K562 (cell line): Measurements from ENCODE around the gene GALNT5. TPM values are rescaled to one million over a fixed set of nuclear protein-coding genes. Genes with fewer than 3 reads are reported as not detected.

Experiments
- ARHGAP35 ChIP-seq: fragments of 450-650 bp; IDR thresholded peaks from 2 replicates; pipeline ENCODE4 v1.6.1; 2018; ENCODE audit not compliant: partially characterized antibody
- CC2D1A ChIP-seq: fragments of 450-650 bp; IDR thresholded peaks from 2 replicates; pipeline ENCODE4 v1.6.1; 2017; ENCODE audit warnings: mild to moderate bottlenecking
- CHCHD3 ChIP-seq: fragments of 250-450 bp; sonication (Bioruptor Pico); IDR thresholded peaks from 2 replicates; pipeline ENCODE4 v2.1.2; 2022; ENCODE audit warnings: mild to moderate bottlenecking
- CHD4 ChIP-seq: fragments of 200-600 bp; sonication (generic); IDR thresholded peaks from 3 replicates; pipeline ENCODE4 v1.6.1; 2012; ENCODE audit warnings: low read depth, mild to moderate bottlenecking, mixed read lengths, low read length, inconsistent platforms; ENCODE audit not compliant: insufficient read depth, insufficient replicate concordance, poor library complexity, severe bottlenecking
- CREBBP ChIP-seq: IDR thresholded peaks from one replicate; pipeline ENCODE4 v1.6.1; 2012; ENCODE audit warnings: low read depth, mild to moderate bottlenecking, control low read depth, inconsistent platforms, low read length
- EHMT2 ChIP-seq: fragments of 450-650 bp; IDR thresholded peaks from 2 replicates; pipeline ENCODE4 v1.6.1; 2018; ENCODE audit warnings: antibody characterized with exemption
- ETV1 ChIP-seq: fragments of 450-650 bp; conservative IDR thresholded peaks from 2 replicates; pipeline ENCODE4 v1.6.1; 2016; ENCODE audit warnings: missing genetic modification characterization, control low read depth, low read depth, missing compliant biosample characterization
- HMGN3 ChIP-seq: IDR thresholded peaks from 2 replicates; pipeline ENCODE4 v1.6.1; 2011; ENCODE audit warnings: borderline replicate concordance, low read depth, mild to moderate bottlenecking, mixed read lengths, low read length; ENCODE audit not compliant: insufficient read length; ENCODE audit errors: extremely low read depth
- NCOA6 ChIP-seq: fragments of 450-650 bp; IDR thresholded peaks from 2 replicates; pipeline ENCODE4 v1.6.1; 2017; ENCODE audit warnings: mild to moderate bottlenecking
- PPARD ChIP-seq: fragments of 250-450 bp; sonication (Bioruptor Pico); IDR thresholded peaks from 2 replicates; pipeline ENCODE4 v1.8.0; 2022; ENCODE audit warnings: inconsistent platforms, mild to moderate bottlenecking, moderate library complexity
- SAP30 ChIP-seq: fragments of 200-600 bp; sonication (generic); IDR thresholded peaks from 2 replicates; pipeline ENCODE4 v1.6.1; 2012; ENCODE audit warnings: borderline replicate concordance, low read depth, mild to moderate bottlenecking, moderate library complexity, low read length, control low read depth, inconsistent platforms; ENCODE audit not compliant: insufficient read depth, poor library complexity, severe bottlenecking
- SMARCA5 ChIP-seq: fragments of 450-650 bp; IDR thresholded peaks from 2 replicates; pipeline ENCODE4 v1.6.1; 2016
- SMARCE1 ChIP-seq: fragments of 450-650 bp; IDR thresholded peaks from 2 replicates; pipeline ENCODE4 v1.7.1; 2016; ENCODE audit warnings: mild to moderate bottlenecking
- ZBTB8A ChIP-seq: fragments of 450-650 bp; IDR thresholded peaks from 2 replicates; pipeline ENCODE4 v1.6.1; 2018; ENCODE audit warnings: mild to moderate bottlenecking, moderate library complexity; ENCODE audit not compliant: partially characterized antibody
- ZKSCAN1 ChIP-seq: fragments of 150-350 bp; IDR thresholded peaks from 2 replicates; pipeline ENCODE4 v1.6.1; 2016; ENCODE audit warnings: low read depth, low read length
- ZNF24 ChIP-seq: fragments of 450-650 bp; IDR thresholded peaks from 2 replicates; pipeline ENCODE4 v1.6.1; 2016
- polyA plus RNA-seq, 8 experiments: library from polyadenylated mRNA; depleted of rRNA in 4 of 8; stranded (reverse) in 5 of 8; unstranded in 3 of 8; fragments of >200 nt; fragmentation: Nextera tagmentation in 2 of 8; fragmentation: Illumina TruSeq in 1 of 8; extraction: Ambion mirVana in 2 of 8; extraction: Trizol in 1 of 8; gene quantifications; 2 replicates each; pipeline versions ENCODE4 v1.2.1 to v1.2.3, GENCODE V29; 2011 to 2014; ENCODE audit warnings: inconsistent platforms in 1 of 8, missing spikeins in 1 of 8
- total RNA-seq, 7 experiments: library from RNA; depleted of rRNA in 6 of 7; stranded (reverse); fragments of >200 nt in 6 of 7; fragmentation: Illumina TruSeq in 2 of 7; extraction: Trizol in 2 of 7; gene quantifications; 2 replicates each; pipeline versions ENCODE4 v1.2.1 to v1.2.3, GENCODE V29; 2011 to 2021; ENCODE audit warnings: low replicate concordance in 1 of 7
- TF ChIP-seq, protein P1 (sequence below), 2 experiments: fragments of 250-450 bp in 1 of 2; fragments of 450-650 bp in 1 of 2; sonication (Bioruptor Pico) in 1 of 2; IDR thresholded peaks; 2 replicates each; pipeline versions ENCODE4 v1.6.1 to v1.8.0; 2016 to 2021; ENCODE audit warnings: mild to moderate bottlenecking in 2 of 2, moderate library complexity in 2 of 2, missing compliant biosample characterization in 1 of 2, missing genetic modification characterization in 1 of 2
- TF ChIP-seq, protein P2 (sequence below), 2 experiments: fragments of 150-350 bp in 1 of 2; IDR thresholded peaks; 2 replicates each; pipeline ENCODE4 v1.6.1; 2012 to 2016; ENCODE audit warnings: low read depth in 2 of 2, low read length in 2 of 2, mild to moderate bottlenecking in 1 of 2, moderate library complexity in 1 of 2
- TF ChIP-seq, protein P3 (sequence below): sonication (generic); formaldehyde crosslinking; IDR thresholded peaks from 2 replicates; pipeline ENCODE4 v1.8.1; 2023; ENCODE audit warnings: missing genetic modification reagents, mild to moderate bottlenecking, borderline replicate concordance

Gene GALNT5
- total and polyA plus RNA-seq, 9 of the 15 experiments (the other 6 are each of a cell fraction or from before 2014, with no cell fraction given): 21.6 to 73.0 (median 54.7) TPM

DNA sequence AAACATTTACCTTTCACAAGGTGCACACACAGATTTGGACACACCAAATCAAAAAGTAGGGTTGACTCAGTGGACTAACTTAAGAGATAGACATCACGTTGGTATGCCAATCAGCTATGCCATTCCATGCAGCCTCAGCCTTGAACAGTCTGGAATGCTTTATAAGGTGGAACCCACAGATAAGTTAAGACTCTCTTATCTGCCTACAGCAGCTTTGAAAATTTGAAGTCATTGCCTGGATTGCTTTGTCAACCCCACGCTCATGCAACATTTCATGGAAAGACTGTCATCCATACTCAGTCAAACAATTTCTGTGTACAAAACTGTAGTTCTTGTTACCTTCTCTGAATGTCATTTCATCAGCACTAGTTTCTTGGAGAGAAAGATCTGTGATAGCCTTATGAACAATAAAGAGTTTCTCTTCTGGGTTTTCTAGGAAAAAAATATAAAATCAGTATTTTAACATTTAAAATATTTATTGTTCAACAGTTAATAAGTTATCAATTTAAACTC lies 66.9 kb downstream of the GALNT5 start (continued):
- TF ChIP-seq ETV1 (tag): peak; percentile 73
- peak; percentile 98 for TF ChIP-seq EHMT2
- no peak for TF ChIP-seq CHCHD3 (CRISPR knock-in tag)
- TF ChIP-seq, protein P1, sequence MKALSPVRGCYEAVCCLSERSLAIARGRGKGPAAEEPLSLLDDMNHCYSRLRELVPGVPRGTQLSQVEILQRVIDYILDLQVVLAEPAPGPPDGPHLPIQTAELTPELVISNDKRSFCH (CRISPR knock-in tag; IDR thresholded peaks at IDR 0.05): no peak
- TF ChIP-seq, protein P1 (tag; IDR thresholded peaks at IDR 0.05): peak; percentile 88
- no peak for TF ChIP-seq CHD4
- TF ChIP-seq ARHGAP35: no peak
- peak; percentile 100 for TF ChIP-seq SMARCE1
- TF ChIP-seq, protein P2, sequence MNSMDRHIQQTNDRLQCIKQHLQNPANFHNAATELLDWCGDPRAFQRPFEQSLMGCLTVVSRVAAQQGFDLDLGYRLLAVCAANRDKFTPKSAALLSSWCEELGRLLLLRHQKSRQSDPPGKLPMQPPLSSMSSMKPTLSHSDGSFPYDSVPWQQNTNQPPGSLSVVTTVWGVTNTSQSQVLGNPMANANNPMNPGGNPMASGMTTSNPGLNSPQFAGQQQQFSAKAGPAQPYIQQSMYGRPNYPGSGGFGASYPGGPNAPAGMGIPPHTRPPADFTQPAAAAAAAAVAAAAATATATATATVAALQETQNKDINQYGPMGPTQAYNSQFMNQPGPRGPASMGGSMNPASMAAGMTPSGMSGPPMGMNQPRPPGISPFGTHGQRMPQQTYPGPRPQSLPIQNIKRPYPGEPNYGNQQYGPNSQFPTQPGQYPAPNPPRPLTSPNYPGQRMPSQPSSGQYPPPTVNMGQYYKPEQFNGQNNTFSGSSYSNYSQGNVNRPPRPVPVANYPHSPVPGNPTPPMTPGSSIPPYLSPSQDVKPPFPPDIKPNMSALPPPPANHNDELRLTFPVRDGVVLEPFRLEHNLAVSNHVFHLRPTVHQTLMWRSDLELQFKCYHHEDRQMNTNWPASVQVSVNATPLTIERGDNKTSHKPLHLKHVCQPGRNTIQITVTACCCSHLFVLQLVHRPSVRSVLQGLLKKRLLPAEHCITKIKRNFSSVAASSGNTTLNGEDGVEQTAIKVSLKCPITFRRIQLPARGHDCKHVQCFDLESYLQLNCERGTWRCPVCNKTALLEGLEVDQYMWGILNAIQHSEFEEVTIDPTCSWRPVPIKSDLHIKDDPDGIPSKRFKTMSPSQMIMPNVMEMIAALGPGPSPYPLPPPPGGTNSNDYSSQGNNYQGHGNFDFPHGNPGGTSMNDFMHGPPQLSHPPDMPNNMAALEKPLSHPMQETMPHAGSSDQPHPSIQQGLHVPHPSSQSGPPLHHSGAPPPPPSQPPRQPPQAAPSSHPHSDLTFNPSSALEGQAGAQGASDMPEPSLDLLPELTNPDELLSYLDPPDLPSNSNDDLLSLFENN (IDR thresholded peaks at IDR 0.05; ENCODE audit: low read depth in 2 of 2, low read length in 2 of 2): peak in 1 of 2 experiments; percentile 99; a peak in 2 of 4 replicates
- no peak for TF ChIP-seq CREBBP
- peak; percentile 87; the same call in 1 of the 2 replicates for TF ChIP-seq ZNF24
- no peak for TF ChIP-seq SAP30
- peak; percentile 99 for TF ChIP-seq CC2D1A
- TF ChIP-seq SMARCA5: no peak
- no peak for TF ChIP-seq NCOA6
- TF ChIP-seq ZKSCAN1: no peak
- peak; percentile 99 for TF ChIP-seq HMGN3
- TF ChIP-seq, protein P3, sequence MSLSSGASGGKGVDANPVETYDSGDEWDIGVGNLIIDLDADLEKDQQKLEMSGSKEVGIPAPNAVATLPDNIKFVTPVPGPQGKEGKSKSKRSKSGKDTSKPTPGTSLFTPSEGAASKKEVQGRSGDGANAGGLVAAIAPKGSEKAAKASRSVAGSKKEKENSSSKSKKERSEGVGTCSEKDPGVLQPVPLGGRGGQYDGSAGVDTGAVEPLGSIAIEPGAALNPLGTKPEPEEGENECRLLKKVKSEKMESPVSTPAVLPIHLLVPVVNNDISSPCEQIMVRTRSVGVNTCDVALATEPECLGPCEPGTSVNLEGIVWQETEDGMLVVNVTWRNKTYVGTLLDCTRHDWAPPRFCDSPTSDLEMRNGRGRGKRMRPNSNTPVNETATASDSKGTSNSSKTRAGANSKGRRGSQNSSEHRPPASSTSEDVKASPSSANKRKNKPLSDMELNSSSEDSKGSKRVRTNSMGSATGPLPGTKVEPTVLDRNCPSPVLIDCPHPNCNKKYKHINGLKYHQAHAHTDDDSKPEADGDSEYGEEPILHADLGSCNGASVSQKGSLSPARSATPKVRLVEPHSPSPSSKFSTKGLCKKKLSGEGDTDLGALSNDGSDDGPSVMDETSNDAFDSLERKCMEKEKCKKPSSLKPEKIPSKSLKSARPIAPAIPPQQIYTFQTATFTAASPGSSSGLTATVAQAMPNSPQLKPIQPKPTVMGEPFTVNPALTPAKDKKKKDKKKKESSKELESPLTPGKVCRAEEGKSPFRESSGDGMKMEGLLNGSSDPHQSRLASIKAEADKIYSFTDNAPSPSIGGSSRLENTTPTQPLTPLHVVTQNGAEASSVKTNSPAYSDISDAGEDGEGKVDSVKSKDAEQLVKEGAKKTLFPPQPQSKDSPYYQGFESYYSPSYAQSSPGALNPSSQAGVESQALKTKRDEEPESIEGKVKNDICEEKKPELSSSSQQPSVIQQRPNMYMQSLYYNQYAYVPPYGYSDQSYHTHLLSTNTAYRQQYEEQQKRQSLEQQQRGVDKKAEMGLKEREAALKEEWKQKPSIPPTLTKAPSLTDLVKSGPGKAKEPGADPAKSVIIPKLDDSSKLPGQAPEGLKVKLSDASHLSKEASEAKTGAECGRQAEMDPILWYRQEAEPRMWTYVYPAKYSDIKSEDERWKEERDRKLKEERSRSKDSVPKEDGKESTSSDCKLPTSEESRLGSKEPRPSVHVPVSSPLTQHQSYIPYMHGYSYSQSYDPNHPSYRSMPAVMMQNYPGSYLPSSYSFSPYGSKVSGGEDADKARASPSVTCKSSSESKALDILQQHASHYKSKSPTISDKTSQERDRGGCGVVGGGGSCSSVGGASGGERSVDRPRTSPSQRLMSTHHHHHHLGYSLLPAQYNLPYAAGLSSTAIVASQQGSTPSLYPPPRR: peak; percentile 28; the same call in 1 of the 2 replicates
- TF ChIP-seq ZBTB8A: no peak
- TF ChIP-seq PPARD: no peak
